ENCODE data around the gene RHOBTB1. TPM values are rescaled to one million over a fixed set of nuclear protein-coding genes. Genes with fewer than 3 reads are reported as not detected.
"Not testable (repeated sequence)": the region's sequence is repeated elsewhere in the genome, so short reads cannot be mapped to it uniquely, and the experiment has no call there.

The RHOBTB1 gene
- total RNA-seq, 2 donors from 2014 or later, result 16.7 to 19.6 TPM

GRCh38 chr10:60977161-60978122 is 33.5 kb upstream of the RHOBTB1 start:
- Histone ChIP-seq H3K27ac (no peak overlapping the region), H3K9me3 (no peaks in the 10 kb centered on the region), H3K36me3 (no peaks in the 10 kb centered on the region), H3K4me1 (ENCODE audit: control insufficient read depth in 1 of 2, low read depth in 2 of 2) (no peaks in the 10 kb centered on the region), H3K4me3 (no peak overlapping the region), H3K27me3 (replicated peaks; ENCODE audit: insufficient read depth) (no peaks in the 10 kb centered on the region)
- DNase-seq (ENCODE audit: low spot score) (no peak), ATAC-seq (ENCODE audit: insufficient number of reproducible peaks, low FRiP score, low read depth) (no peak)
- TF ChIP-seq, protein P1, sequence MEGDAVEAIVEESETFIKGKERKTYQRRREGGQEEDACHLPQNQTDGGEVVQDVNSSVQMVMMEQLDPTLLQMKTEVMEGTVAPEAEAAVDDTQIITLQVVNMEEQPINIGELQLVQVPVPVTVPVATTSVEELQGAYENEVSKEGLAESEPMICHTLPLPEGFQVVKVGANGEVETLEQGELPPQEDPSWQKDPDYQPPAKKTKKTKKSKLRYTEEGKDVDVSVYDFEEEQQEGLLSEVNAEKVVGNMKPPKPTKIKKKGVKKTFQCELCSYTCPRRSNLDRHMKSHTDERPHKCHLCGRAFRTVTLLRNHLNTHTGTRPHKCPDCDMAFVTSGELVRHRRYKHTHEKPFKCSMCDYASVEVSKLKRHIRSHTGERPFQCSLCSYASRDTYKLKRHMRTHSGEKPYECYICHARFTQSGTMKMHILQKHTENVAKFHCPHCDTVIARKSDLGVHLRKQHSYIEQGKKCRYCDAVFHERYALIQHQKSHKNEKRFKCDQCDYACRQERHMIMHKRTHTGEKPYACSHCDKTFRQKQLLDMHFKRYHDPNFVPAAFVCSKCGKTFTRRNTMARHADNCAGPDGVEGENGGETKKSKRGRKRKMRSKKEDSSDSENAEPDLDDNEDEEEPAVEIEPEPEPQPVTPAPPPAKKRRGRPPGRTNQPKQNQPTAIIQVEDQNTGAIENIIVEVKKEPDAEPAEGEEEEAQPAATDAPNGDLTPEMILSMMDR (IDR thresholded peaks at IDR 0.05), result no peak

DNA sequence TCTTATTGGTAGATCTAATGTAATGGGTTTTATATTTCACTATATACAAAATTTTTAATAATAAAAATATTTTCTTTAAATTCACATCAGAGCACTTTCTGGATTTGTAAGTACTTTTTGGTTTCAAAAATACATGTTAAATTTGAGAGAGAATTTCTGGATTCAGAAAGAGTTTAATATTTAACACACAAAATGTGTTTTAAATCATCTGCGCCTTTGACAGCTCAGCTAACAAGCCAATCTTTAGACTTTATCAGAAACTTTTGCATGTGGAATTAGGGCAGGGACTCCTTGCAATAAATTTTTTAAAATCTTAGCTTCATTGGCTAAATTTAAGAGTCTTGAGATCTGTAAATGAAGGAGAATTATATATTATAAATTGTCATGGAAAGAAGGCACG is 32.7 kb upstream of the RHOBTB1 start:
- ATAC-seq (ENCODE audit: insufficient number of reproducible peaks, low FRiP score, low read depth) (no peak), DNase-seq (ENCODE audit: low spot score) (no peak)
- TF ChIP-seq, protein P1 (IDR thresholded peaks at IDR 0.05), result no peak

DNA sequence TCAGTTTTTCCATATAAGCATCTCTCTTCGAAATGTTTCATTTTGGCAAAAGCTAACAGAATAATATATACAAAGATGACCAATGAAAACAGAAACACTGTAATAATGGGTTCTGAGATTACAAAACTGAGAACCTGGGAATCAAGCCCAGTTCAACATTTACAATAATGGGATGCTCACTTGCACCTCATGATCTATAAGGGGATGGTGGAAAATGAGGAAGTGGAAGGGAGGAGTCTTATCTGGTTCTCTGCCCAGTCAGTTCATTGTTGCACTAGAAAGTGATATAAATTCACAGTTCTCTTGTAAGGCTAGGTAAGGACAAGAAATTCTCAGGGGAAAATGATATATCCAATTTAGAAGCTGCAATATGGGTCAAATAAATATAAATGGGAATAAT is 31.7 kb upstream of the RHOBTB1 start:
- no peaks in the 10 kb centered on the region for H3K36me3 ChIP-seq
- TF ChIP-seq, protein P1 (IDR thresholded peaks at IDR 0.05), result no peak
- DNase-seq (ENCODE audit: low spot score) (no peak), ATAC-seq (ENCODE audit: insufficient number of reproducible peaks, low FRiP score, low read depth) (no peak)
- no peak overlapping the region for H3K27ac ChIP-seq
- H3K27me3 ChIP-seq (replicated peaks; ENCODE audit: insufficient read depth), result no peaks in the 10 kb centered on the region
- H3K4me1 ChIP-seq (ENCODE audit: control insufficient read depth in 1 of 2, low read depth in 2 of 2), result no peaks in the 10 kb centered on the region
- no peak overlapping the region for H3K4me3 ChIP-seq
- H3K9me3 ChIP-seq, result no peaks in the 10 kb centered on the region

More for the DNA sequence above, 32.7 kb upstream of the RHOBTB1 start:
- no peaks in the 10 kb centered on the region for H3K4me1 ChIP-seq (ENCODE audit: control insufficient read depth in 1 of 2, low read depth in 2 of 2)
- H3K36me3 ChIP-seq, result no peaks in the 10 kb centered on the region
- no peak overlapping the region for H3K4me3 ChIP-seq
- H3K27me3 ChIP-seq (replicated peaks; ENCODE audit: insufficient read depth), result no peaks in the 10 kb centered on the region
- H3K9me3 ChIP-seq, result no peaks in the 10 kb centered on the region
- no peak overlapping the region for H3K27ac ChIP-seq

DNA sequence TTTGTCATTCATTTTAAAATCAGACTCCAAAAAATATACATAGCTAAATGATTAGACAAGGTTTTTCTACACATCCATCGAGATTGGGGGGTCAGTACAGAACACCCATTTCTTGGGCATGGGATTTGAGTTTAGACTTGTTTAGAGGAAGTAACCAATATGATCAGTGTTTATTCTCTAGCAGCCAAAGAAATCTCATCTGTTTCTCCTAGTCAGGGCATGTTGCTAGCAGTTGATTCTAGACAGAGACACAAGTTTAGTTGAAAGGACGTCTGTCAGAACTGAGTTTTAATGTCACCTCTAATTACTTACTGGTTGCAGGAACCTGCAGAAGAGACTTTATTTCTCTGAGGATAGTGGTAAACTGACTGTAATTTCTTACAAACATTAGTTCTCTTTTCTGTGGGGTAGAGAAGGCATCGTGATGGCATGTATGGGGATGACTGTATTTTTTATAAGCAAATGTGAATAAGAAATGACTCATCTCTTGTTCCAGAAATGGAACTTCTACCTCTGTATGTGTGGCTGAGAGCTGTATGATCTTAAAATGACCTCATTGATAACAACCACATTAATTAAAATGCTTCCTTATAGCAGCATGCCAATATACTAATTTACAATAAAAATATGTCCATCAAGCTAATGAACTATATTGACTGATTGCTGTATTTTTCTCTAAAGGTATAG is 30.6 kb upstream of the RHOBTB1 start:
- ATAC-seq (ENCODE audit: insufficient number of reproducible peaks, low FRiP score, low read depth) (no peak), DNase-seq (ENCODE audit: low spot score) (no peak)
- Histone ChIP-seq H3K4me3 (no peak overlapping the region), H3K27me3 (replicated peaks; ENCODE audit: insufficient read depth) (no peaks in the 10 kb centered on the region), H3K36me3 (no peaks in the 10 kb centered on the region), H3K27ac (no peak overlapping the region), H3K9me3 (no peaks in the 10 kb centered on the region), H3K4me1 (ENCODE audit: control insufficient read depth in 1 of 2, low read depth in 2 of 2) (no peaks in the 10 kb centered on the region)
- TF ChIP-seq, protein P1 (IDR thresholded peaks at IDR 0.05), result no peak

DNA sequence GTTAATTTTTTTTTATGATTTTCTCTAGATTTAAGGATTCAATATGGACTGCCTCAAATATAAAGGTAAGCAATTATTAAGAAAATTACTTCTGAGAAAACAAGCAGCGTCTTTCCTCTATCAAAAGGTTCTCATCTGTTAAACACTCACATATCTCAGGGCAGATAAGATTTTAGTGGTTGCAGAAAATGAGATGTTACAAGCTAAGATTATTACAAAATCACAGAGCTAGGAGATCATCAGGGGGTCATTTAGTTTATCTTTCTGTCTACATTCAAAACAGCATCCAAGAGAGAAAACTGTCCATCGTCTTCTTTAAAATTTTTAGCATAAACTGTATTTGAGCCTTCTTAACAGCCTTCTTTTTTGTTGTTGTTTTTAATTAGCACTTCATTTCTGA is 29.1 kb upstream of the RHOBTB1 start:
- H3K27ac ChIP-seq, result no peak overlapping the region
- no peak overlapping the region for H3K4me3 ChIP-seq
- ATAC-seq (ENCODE audit: insufficient number of reproducible peaks, low FRiP score, low read depth) (no peak), DNase-seq (ENCODE audit: low spot score) (no peak)
- H3K27me3 ChIP-seq (replicated peaks; ENCODE audit: insufficient read depth), result no peaks in the 10 kb centered on the region
- H3K36me3 ChIP-seq, result no peaks in the 10 kb centered on the region
- H3K9me3 ChIP-seq, result no peaks in the 10 kb centered on the region
- TF ChIP-seq, protein P1 (IDR thresholded peaks at IDR 0.05), result no peak
- H3K4me1 ChIP-seq (ENCODE audit: control insufficient read depth in 1 of 2, low read depth in 2 of 2), result no peaks in the 10 kb centered on the region

GRCh38 chr10:60972181-60972580 is 28.2 kb upstream of the RHOBTB1 start:
- not testable (repeated sequence) for H3K27ac ChIP-seq; ATAC-seq (ENCODE audit: insufficient number of reproducible peaks, low FRiP score, low read depth); H3K4me1 ChIP-seq (ENCODE audit: control insufficient read depth in 1 of 2, low read depth in 2 of 2); H3K4me3 ChIP-seq; DNase-seq (ENCODE audit: low spot score); H3K9me3 ChIP-seq; H3K27me3 ChIP-seq (replicated peaks; ENCODE audit: insufficient read depth); H3K36me3 ChIP-seq

Measured in thoracic aorta (tissue), 2 donors.